Measurements from ENCODE around the gene TMOD3.
A peak's percentile ranks its signal among the peaks of the same experiment; 100 is the strongest.

Gene TMOD3

DNA sequence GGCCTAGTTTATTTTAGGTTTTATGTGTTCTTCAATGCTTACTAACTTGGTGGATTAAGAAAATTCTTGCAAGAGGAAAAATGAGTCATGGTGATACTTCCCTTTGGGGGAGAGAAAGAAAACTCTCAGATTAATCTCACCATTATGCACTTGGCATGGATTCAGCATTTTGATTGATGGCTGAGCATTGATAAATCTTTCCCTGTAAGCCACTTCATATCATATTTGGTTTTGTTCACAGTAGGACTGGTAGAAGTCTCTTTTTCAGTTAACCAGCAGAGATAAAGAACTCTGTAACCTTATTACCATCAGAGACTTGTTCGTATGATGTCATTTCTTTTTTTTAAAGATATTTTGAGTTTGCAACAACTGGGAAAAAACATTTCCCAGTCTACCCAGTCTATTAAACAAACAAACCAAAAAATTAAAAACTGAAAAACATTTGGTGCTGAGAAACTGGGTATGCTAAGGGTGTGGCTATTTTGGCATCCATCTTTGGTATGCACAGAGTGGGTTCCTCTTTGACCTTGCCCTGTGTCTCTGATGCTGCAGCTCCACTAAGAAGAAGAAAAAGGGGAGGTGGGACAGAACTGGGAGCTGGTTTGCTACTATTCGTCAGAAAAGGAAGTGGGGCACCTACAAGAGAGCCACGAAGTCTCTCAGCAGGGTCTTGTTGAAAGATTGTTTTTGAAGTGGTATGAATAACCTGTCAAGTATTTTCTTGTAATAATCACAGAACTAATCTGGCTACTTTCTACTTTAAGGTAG, 17.2 kb downstream of the TMOD3 start:
- no peak overlapping the region for H3K4me3 ChIP-seq (ENCODE audit: control insufficient read depth, low read depth, low read length)
- peak; percentile 66 for DNase-seq (ENCODE audit: low read depth)
- TF ChIP-seq, protein P1, sequence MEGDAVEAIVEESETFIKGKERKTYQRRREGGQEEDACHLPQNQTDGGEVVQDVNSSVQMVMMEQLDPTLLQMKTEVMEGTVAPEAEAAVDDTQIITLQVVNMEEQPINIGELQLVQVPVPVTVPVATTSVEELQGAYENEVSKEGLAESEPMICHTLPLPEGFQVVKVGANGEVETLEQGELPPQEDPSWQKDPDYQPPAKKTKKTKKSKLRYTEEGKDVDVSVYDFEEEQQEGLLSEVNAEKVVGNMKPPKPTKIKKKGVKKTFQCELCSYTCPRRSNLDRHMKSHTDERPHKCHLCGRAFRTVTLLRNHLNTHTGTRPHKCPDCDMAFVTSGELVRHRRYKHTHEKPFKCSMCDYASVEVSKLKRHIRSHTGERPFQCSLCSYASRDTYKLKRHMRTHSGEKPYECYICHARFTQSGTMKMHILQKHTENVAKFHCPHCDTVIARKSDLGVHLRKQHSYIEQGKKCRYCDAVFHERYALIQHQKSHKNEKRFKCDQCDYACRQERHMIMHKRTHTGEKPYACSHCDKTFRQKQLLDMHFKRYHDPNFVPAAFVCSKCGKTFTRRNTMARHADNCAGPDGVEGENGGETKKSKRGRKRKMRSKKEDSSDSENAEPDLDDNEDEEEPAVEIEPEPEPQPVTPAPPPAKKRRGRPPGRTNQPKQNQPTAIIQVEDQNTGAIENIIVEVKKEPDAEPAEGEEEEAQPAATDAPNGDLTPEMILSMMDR (conservative IDR thresholded peaks at IDR 0.05; ENCODE audit: control insufficient read depth, insufficient read depth, low read depth, low read length) = no peak

DNA sequence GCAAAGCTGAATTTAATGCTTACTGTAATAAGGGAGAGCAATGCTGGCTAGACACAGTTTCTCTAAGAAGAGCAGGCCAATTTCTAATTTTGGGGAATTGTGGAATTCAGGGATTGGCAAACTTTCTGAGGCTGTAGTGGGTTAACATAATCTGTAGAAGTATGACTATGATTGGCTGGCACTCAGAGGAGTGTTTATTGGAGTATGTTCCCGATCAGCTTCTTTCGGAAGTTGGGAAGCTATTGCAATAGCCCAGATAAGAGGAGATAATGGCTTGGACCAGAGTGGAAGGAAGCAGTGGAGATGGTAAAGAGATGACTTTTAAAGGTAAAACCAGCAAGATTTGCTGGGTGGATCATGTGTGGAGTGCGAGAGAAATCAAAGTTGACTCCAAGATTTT, 19.4 kb downstream of the TMOD3 start:
- no peak overlapping the region for H3K4me3 ChIP-seq (ENCODE audit: control insufficient read depth, low read depth, low read length)
- DNase-seq (ENCODE audit: low read depth) = no peak
- TF ChIP-seq, protein P1 (conservative IDR thresholded peaks at IDR 0.05; ENCODE audit: control insufficient read depth, insufficient read depth, low read depth, low read length) = no peak

DNA sequence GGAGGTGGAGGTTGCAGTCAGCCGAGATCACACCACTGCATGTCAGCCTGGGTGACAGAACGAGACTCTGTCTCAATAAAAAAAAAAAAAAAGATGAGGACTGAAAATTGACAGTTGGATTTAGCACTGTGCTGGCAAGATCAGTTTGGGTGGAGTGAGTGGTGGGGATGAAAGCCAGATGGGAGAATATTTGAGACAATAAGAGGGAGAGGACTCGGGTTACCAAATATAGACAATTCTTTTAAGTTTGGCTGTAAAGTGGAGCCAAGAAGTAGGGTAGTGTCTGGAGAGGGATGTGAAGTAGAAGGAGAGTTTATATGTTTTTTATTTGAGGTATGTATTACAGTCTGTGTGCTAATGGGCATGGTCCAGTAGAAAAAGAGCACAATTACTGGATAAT, 20.4 kb downstream of the TMOD3 start:
- TF ChIP-seq, protein P1 (conservative IDR thresholded peaks at IDR 0.05; ENCODE audit: control insufficient read depth, insufficient read depth, low read depth, low read length) = no peak
- no peak for DNase-seq (ENCODE audit: low read depth)
- no peak overlapping the region for H3K4me3 ChIP-seq (ENCODE audit: control insufficient read depth, low read depth, low read length)

DNA sequence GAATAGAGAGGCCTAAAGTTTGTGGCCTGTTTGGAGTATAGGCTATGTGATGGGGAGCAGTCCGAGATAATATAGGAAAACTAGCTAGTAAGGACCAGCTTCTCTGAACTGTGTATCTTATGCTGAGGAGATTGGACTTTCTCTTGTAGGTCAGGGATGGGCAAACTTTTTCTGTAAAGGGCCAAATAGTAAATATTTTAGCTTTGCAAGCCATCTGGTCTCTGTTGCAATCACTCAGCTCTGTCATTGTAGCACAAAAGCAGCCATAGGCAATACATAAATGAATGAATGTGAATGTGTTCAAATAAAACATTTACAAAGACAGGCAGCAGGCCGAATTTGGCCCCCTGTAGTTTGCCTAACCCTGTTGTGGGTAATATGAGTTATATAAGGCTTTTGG, 24.5 kb downstream of the TMOD3 start:
- TF ChIP-seq, protein P1 (conservative IDR thresholded peaks at IDR 0.05; ENCODE audit: control insufficient read depth, insufficient read depth, low read depth, low read length) = no peak
- DNase-seq (ENCODE audit: low read depth) = no peak
- H3K4me3 ChIP-seq (ENCODE audit: control insufficient read depth, low read depth, low read length) = no peak overlapping the region

DNA sequence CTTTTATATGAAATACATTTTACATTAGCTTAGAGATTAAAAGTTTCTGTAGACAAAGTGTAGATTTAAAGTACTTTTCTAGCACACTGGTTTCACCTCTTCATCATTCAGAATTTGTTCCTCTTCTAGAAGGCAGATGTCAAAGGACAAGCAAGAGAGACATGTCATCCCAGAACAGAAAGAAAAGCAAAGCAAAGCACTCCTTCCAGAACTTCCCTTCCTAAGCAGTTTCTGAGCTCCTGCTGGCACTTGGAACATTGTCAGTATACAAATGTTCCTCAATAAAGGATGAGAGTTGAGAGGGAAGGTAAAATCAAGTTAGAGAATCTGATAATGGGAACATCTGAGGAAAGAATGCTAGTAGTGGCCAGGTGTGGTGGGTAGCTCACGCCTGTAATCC, 26.2 kb downstream of the TMOD3 start:
- H3K4me3 ChIP-seq (ENCODE audit: control insufficient read depth, low read depth, low read length) = no peak overlapping the region
- TF ChIP-seq, protein P1 (conservative IDR thresholded peaks at IDR 0.05; ENCODE audit: control insufficient read depth, insufficient read depth, low read depth, low read length) = no peak
- DNase-seq (ENCODE audit: low read depth) = no peak

DNA sequence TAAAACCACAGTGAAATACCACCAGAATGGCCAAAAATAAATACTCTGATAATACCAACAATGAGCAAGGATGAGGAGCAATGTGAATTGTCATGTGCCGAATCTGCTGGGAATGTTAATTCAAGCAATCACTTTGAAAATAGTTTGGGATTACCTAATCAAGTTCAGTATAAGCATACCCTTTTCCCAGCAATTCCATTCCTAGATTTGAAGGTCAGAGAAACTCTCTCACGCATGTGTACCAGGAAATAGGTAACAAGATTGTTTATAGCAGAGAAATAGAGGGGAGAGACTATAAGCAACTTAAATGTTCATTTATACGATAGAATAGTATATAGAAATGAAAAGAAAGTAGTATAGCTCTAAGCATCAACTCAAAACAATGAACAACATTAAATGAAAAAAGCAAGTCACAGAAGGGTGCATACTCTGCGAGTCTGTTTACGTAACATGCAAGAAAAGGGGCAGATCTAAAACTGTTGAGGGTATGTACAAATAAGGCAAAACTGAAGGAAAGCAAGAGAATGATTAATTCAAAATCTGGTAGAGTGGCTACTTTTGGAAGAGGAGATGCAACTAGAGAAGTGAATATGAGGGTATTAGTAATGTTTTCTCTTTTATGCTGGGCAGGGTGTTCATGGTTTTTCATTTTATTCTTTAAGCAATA, 27.4 kb downstream of the TMOD3 start:
- TF ChIP-seq, protein P1 (conservative IDR thresholded peaks at IDR 0.05; ENCODE audit: control insufficient read depth, insufficient read depth, low read depth, low read length) = no peak
- DNase-seq (ENCODE audit: low read depth) = no peak
- no peak overlapping the region for H3K4me3 ChIP-seq (ENCODE audit: control insufficient read depth, low read depth, low read length)

Data from fibroblast of mammary gland (primary cell).